ENCODE measurements around the gene ERP29.
A peak's percentile ranks its signal among the peaks of the same experiment; 100 is the strongest.
"Not testable (repeated sequence)": the region's sequence is repeated elsewhere in the genome, so short reads cannot be mapped to it uniquely, and the experiment has no call there.

The ERP29 gene

DNA sequence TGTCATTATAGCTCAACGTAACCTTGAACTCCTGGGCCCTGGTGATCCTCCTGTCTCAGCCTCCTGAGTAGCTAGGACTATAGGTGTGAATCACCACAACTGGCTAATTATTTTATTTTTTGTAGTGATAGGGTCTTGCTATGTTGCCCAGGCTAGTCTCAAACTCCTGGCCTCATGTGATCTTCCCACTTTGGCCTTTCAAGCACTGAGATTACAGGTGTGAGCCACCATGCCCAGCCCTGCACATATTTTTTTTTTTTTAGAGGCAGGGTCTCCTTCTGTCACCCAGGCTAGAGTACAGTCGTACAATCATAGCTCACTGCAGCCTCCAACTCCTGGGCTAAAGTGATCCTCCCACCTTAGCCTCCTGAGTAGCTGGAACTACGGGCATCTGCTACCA, 9.2 kb upstream of the ERP29 start:
- no peak for DNase-seq

DNA sequence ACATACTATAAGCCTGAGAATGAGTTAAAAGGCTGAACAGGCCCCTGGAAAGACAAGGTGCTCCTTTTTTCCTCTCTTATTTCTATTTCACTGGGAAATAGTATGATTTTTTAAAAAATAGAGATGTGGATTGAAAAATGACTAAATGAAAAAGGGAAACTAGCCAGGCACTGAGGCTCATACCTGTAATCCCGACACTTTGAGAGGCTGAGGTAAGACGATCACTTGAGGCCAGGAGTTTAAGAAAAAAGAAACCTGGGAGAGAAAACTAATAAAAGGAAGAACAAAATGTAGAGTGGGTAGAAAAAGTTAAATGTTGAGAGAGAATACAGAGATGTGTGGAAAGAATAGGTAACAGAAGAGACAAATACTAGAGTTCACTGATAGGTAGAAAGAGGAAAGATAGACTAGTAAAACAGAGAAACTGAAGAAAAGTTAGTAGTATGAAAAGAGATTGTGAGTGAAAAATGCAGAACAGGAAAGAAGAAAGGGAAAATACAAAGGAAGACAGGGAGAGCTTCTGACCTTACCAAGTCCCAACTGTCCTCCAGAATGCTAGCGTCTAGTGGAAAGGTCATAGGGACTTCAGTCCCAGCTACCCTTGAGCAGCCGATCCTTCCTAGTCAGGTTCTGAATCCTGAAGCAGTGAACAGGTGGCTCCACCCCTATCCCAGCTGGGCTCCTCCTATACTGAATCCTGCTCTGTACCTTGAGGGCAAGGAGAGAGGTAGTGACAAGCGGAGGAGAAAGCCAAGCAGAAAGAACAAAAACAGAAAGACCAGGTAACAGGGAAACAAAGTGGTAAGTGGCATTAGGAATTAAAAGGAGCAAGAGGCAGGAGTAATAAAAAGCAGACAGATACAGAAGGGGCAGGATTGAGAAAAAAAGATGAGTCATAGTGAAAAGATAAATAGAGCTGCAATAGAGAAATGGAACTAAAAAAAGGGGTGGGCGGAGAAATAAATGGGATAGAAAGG, 7.5 kb upstream of the ERP29 start:
- no peak for DNase-seq

DNA sequence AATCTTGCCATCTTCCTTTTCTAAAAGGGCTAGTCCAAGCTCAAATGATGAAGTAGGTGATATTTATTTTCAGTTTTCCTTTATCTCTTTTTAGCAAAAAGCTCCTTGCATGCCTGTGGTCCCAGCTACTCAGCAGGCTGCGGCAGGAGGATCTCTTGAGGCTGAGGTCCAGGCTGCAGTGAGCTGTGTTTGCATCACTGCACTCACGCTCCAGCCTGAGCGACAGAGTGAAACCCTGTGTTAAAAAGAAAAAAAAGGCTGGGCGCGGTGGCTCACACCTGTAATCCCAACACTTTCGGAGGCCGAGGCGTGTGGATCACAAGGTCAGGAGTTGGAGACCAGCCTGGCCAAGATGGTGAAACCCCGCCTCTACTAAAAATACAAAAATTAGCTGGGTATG, 5.3 kb upstream of the ERP29 start:
- DNase-seq = no peak

DNA sequence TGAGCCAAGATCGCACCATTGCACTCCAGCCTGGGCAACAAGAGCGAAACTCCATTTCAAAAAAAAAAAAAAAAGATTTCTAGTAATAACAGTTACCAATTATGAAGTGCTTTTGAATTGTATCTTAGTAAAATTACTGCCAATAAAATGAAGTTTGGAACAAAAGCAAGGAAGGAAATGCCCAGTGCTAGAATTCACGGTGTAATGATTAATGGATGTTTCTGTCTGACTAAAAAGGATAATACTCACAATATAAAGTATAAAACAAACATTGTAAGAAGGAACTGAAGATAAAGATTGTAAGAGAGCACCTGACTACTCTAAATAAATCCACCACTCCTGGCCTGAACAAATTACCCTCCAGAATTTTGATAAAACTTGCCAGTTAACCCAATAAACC, 4.3 kb upstream of the ERP29 start:
- DNase-seq = no peak

DNA sequence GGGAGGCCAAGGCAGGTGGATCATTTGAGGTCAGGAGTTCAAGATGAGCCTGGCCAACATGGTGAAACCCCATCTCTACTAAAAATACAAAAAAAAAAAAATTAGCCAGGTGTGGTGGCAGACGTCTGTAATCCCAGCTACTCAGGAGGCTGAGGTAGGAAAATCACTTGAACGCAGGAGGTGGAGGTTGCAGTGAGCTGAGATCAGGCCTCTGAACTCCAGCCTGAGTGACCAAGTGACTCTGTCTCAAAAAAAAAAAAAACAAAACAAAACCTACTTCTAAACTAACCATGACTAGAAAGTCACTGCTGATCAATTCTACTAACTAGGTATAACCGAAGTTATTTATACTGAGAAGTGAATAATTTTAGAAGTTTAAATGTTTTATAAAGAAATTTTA, 3.6 kb upstream of the ERP29 start:
- not testable (repeated sequence) for DNase-seq

DNA sequence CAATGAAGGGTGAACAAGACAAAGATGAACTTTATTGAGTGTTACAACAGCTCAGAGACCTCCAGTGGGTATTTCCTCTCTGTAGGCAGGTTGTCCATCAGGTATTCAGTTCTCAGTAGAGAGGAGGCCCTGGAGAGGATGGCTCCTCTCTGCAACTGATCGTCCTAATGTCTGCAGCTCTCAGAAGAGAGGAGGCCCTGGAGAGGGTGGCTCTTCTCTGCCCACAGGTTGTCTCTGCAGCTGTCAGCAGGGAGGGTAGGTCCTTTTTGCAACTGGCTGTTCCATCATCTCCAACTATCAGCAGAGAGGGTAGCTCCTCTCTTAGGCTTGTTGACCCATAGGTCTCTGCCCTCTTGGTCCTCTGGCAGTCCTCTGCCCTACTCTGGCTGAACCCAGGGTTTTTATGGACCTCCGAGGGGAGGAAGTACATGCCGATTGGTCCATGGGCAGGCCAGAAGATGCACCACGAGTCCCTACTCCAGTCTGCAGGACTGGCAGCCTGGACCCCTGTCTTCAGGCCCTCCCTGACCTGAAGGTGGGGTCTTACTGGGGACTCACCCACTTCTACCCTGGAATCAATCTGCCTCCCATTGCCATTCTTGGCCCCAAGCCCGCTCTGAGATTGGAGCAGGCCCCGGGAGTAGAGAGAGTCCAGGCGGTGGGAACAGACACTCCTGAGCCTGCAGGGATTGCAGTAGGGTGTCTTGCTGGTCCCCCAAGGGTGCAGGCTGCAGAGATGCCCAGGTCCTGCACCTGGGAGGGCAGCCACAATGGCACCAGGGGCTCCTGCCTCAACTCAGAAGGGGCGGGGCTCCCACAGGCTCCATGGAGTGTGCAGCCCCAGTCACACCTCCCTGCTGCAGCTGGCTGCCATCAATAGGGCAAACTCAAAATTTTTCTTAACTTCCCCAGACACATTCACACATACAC, 2.5 kb upstream of the ERP29 start:
- DNase-seq = no peak

DNA sequence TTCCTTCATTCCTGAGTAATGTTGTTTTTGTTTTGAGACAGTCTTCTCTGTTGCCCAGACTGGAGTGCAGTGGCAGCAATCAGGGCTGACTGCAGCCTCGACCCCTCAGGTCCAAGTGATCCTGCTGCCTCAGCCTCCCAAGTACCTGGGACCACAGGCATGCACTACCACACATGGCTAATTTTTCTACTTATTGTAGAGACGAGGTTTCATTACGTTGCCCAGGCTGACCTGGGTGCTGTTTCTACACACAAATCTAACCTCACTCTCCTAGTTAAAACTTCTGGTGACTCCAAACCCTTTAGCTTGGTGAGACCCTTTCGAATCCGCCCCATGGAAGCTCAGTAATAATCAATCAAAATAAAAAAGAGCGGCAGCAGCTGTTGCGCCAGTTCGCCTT, 1.5 kb upstream of the ERP29 start:
- no peak for DNase-seq

DNA sequence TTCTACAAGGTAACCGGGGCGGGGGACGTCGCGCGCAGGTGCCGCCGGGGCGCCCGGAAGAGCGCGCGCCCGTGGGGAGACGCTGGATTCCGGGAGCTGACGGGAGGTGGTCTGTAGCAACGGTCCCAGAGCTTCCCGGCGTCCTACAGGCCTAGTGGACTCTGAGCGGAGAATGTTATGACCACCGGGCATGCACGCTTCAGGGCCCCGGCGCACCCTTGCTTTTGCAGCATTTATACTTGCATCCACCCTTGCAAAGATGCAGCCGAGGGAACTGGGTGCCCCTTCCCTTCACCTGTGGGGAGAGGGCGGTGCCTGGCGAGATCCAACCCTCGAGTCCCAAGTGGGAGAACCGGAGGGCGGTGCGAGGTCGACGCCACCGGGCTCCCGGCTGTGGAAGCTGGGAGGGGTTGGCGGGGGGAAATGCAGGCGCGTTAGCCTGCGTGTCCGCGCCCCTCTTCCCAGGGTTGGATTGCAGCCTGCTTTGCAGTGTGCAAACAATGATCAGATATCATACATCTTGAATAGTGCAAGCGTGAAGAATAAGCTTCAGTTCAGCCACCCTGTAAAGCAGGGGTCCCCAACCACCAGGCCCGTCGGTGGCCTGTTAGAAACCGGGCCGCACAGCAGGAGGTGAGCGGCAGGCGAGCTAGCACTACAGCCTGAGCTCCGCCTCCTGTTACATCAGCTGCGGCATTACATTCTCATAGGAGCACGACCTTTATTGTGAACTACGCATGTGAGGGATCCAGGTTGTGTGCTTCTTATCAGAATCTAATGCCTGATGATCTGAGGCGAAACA, 576 bp downstream of the ERP29 start:
- DNase-seq = peak; percentile 81

DNA sequence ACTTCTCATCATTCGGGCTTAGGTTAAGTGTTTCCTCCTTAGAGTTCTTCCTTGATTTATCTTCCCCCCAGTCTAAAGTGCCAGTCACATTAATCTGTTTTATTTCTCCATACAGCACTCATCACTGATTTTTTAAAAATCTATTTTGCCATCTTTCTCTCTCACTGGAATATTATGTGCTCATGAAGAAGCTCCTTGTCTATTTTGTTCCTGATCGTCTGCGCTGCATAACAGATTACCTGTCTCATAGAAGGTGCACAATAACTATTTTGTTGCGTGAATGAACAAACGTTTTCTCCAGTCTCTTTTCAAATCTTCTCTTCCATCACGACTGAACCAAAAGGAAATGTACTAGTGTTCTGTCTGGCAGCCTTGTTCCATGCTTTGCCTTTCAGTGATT, 2.7 kb downstream of the ERP29 start:
- DNase-seq = no peak

DNA sequence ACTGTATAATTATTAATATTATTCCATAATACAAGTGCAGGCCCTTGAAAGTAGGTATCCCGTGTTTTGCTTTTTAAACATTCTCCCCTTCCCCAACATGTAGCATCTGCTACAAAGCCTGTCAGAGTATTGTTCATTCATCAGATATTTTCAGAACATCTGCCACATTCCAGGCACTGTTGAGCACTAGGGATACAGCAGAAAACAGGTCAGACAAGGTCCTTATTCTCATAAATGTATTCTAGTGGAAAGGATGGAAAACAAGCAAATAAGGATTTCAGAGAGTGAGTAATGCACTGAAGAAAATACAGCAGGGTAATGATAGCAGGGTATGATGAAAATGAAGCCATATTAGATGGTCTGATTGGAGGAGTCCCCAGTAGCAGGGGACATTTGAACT, 3.8 kb downstream of the ERP29 start:
- DNase-seq = no peak

DNA sequence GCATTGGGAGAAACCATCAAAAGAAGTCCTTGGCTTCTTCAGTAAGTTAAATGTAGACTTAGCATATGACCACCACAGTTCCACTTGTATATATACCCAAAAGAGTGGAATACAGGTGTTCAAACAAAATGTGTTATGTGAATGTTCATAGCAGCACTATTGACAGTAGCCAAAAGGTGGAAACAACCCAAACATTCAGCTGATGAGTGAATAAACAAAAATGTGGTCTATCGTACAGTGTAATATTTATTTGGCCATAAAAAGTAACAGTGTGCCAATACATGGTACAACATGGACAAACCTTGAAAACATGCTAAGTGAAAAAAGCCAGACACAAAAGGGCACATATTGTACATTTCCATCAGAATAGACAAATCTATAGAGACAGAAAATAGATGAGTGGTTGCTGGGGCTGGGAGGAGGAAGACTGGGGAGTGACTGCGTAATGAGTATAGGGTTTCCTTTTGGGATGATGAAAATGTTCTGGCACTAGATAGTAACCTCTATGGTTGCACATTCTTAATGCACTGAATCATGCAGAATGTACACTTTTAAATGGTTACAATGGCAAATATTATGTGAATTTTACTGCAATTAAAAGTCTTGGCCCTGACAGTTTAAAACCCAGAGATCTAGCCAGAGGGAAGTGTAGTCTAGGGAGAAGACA, 5.5 kb downstream of the ERP29 start:
- no peak for DNase-seq

DNA sequence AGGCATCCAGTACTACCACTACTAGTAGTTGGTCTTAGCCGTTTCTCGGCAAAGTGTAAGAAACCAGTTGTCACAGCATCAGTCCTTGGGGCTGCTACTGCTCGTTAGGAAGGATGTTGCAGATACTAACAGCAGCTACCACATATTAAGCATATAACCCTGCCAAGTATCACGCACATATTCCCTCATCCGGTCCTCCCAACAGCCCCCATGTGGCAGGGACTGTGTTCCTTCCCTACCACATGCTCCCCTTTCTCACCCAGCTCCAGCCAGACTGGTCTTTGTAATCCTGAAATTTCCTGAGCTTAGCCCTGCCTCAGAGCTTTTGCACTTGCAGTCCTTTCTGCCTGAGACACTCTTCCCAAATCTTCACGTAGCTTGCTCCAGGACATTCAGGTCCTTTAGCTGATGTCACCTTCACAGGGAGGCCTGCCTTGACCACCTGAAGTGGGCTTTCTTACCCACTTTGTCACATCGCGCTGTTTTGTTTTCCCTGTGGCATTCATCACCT, 7.8 kb downstream of the ERP29 start:
- DNase-seq = no peak

DNA sequence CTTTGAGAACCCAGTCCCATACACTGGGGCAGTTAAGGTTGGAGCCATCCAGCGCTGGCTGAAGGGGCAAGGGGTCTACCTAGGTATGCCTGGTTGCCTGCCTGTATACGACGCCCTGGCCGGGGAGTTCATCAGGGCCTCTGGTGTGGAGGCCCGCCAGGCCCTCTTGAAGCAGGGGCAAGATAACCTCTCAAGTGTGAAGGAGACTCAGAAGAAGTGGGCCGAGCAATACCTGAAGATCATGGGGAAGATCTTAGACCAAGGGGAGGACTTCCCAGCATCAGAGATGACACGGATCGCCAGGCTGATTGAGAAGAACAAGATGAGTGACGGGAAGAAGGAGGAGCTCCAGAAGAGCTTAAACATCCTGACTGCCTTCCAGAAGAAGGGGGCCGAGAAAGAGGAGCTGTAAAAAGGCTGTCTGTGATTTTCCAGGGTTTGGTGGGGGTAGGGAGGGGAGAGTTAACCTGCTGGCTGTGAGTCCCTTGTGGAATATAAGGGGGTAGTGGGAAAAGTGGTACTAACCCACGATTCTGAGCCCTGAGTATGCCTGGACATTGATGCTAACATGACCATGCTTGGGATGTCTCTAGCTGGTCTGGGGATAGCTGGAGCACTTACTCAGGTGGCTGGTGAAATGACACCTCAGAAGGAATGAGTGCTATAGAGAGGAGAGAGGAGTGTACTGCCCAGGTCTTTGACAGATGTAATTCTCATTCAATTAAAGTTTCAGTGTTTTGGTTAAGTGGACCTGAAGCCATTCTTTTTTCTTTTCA, 9.2 kb downstream of the ERP29 start:
- no peak for DNase-seq

DNA sequence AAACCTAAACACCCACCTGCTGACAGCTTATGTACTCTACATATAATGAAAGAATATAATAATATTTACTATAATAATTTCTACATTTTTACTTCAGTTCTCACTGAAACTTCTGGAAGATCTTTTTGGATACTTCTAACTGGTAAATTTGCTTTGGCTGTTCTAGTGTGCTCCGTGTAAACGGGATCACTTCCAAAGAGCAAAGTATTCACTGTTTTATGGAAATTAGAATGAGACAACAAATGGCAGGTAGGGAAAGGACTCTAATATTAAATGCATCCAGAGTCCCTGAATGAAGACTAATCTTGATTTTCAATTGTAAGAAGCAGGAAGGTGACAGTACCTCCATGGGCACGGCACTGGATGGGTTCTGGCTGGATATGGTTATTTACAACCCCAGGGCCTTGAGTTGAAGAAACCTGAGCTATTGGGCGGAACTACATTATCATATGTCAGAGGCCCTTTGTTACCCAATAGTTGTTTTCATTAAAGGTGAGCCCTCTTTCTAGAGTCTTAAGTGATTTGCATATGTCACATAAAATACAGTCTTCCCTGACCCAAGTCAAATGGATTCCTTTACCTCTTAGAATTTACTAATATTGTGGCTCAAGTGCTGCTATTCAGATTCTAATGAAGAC, 10.7 kb downstream of the ERP29 start:
- no peak for DNase-seq

DNA sequence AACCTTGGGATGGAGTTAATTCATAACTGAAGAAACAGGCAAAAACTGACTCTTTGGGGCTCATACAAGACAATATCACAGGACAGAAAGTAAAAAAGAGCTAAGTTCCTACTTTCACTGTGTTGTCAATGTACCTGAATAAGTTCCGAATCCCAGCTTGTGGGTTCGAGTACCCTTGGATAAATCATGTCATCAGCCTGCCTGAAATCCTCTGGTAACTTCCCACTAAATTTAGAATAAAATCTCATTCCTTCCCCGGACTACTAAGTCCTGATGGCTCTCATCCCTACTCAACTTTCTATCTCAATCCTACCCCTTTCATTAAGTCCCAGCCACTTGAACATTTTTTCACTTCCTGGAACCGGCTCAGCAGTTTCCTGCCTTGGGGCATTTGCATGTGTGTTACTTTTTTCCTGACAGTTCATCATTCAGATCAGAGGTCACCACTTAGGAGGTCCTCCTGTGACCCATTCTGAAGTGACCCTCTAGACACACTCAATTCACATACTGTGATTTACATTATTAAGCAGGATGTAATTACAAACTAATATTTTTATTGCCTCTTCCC, 12.7 kb downstream of the ERP29 start:
- no peak for DNase-seq

DNA sequence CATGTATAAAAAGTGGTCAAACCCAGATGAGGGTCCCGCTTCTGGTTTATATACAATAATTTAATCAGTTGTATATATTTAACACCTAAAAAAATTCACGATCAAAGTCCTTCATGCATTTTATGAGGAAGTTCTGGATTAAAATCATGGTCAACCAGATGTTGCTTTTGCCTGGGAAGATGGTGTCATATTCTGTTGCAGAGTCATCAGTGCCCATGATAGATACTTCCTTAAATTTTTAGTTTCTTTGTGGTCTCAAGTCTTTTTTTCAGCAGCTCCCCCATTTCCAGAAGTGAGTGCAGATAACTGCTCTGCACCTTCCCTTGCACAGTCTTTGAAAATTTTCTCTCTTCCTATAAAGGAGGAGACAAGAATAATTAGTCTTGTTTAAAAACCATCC, 16.1 kb downstream of the ERP29 start:
- DNase-seq = no peak

DNA sequence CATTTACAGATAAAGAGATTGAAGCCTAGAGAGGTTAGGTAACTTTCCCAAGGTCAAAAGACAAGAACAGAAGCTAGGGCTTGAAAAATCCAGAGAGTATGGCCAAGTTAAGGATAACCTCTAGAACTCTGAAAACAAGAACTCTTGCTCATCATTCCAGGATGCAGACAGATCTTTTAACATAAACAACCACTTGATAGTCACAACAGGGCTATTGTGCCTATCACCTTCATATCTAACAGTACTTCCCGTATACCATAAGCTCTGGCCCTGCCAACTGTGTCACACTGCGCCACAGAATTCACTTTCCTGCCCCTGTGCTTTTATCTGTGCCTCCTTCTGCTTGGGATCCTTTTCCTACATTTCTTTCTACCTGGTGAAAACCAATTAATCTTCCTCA, 18.2 kb downstream of the ERP29 start:
- no peak for DNase-seq

DNA sequence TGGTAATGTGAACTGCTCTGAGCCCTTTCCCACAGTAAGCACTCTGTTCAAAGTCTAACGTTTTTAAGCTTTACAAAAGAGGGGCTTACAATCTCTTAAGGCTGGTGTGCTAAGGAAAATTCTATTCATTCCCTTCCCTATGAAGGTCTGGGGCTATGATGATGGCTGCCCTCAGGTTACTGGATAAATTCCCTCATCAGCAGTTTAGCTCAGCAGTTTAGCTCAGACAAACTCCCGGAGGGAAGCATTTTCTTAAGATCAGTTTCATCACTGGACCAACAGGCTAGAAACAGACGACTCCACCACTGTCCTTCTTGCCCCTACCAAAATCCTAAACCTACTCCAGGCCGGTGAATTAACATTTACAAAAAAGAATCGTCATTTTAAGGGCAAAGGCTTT, 19.1 kb downstream of the ERP29 start:
- no peak for DNase-seq

DNA sequence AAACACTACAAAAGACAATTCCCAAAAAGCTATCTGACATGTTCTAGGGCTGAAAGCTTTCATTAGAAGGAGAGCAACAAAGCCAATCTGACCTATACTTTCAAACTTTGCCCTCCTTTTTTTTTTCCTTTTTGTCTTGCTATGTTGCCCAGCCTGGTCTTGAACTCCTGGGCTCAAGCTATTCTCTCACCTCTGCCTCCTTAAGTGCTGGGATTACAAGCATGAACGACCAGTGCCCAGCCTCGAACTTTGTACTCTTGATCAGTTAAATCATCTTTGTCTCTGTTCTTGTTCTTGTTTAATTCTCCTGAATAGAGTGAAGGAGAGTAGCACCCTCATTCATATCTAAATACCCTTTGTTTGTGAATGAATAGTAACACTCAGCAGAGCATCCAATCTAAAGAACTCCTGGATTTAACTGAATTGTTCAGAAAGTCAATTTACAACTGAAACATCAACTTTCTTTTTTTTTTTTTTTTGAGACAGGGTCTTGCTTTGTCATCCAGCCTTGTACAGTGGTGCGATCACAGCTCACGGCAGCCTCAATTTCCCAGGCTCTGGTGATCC, 22.1 kb downstream of the ERP29 start:
- no peak for DNase-seq

DNA sequence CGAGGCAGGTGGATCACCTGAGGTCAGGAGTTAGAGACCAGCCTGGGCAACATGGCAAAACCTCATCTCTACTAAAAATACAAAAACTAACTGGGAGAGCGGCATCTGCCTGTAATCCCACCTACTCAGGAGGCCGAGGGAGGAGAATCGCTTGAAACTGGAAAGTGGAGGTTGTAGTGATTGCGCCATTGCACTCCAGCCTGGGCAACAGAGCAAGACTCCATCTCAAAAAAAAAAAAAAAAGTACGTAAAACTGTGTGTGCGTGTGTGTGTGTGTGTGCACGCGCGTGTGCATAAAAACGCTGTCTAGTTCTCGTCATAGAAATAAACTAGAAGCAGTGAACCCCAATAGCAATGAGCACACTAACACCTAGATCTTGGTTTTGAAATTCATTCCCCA, 23.4 kb downstream of the ERP29 start:
- DNase-seq = not testable (repeated sequence)

All from NCI-H2227 treated with DMSO at 0.1 percent for 48 hours (cell line).